K562 (cell line): Measurements from ENCODE around the gene PLXNB1. TPM values are rescaled to one million over a fixed set of nuclear protein-coding genes. Genes with fewer than 3 reads are reported as not detected.

Experiments
- ASH1L ChIP-seq: fragments of 450-650 bp; IDR thresholded peaks from 2 replicates; pipeline ENCODE4 v1.6.1; 2018; ENCODE audit warnings: borderline replicate concordance, mild to moderate bottlenecking, low read depth; ENCODE audit not compliant: partially characterized antibody
- CEBPZ ChIP-seq: fragments of 150-350 bp; IDR thresholded peaks from 2 replicates; pipeline ENCODE4 v1.6.1; 2014; ENCODE audit warnings: low read depth, mild to moderate bottlenecking, low read length, borderline replicate concordance
- KLF1 ChIP-seq: fragments of 450-650 bp; IDR thresholded peaks from 2 replicates; pipeline ENCODE4 v1.6.1; 2016; ENCODE audit warnings: missing genetic modification characterization, missing compliant biosample characterization
- NFATC3 ChIP-seq: fragments of 450-650 bp; IDR thresholded peaks from 2 replicates; pipeline ENCODE4 v1.6.1; 2017; ENCODE audit warnings: mild to moderate bottlenecking
- ZNF263 ChIP-seq: sonication (generic); formaldehyde crosslinking; IDR thresholded peaks from 2 replicates; pipeline ENCODE4 v1.8.0; 2022; ENCODE audit warnings: mild to moderate bottlenecking, missing genetic modification reagents, borderline replicate concordance
- ZNF280A ChIP-seq: fragments of 450-650 bp; IDR thresholded peaks from 2 replicates; pipeline ENCODE4 v1.6.1; 2018; ENCODE audit warnings: mild to moderate bottlenecking, low read depth; ENCODE audit not compliant: partially characterized antibody
- ZNF764 ChIP-seq: fragments of 250-450 bp; sonication (Bioruptor Pico); IDR thresholded peaks from 2 replicates; pipeline ENCODE4 v1.4.0; 2020; ENCODE audit warnings: low read depth, mild to moderate bottlenecking, moderate library complexity
- polyA plus RNA-seq, 8 experiments: library from polyadenylated mRNA; depleted of rRNA in 4 of 8; stranded (reverse) in 5 of 8; unstranded in 3 of 8; fragments of >200 nt; fragmentation: Nextera tagmentation in 2 of 8; fragmentation: Illumina TruSeq in 1 of 8; extraction: Ambion mirVana in 2 of 8; extraction: Trizol in 1 of 8; gene quantifications; 2 replicates each; pipeline versions ENCODE4 v1.2.1 to v1.2.3, GENCODE V29; 2011 to 2014; ENCODE audit warnings: inconsistent platforms in 1 of 8, missing spikeins in 1 of 8
- total RNA-seq, 7 experiments: library from RNA; depleted of rRNA in 6 of 7; stranded (reverse); fragments of >200 nt in 6 of 7; fragmentation: Illumina TruSeq in 2 of 7; extraction: Trizol in 2 of 7; gene quantifications; 2 replicates each; pipeline versions ENCODE4 v1.2.1 to v1.2.3, GENCODE V29; 2011 to 2021; ENCODE audit warnings: low replicate concordance in 1 of 7

Gene PLXNB1
- total and polyA plus RNA-seq, 9 of the 15 experiments (the other 6 are each of a cell fraction or from before 2014, with no cell fraction given) = 0.17 to 17.4 (median 6.0) TPM

- TF ChIP-seq KLF1 (tag) (no peak), ZNF280A (no peak), ASH1L (no peak), ZNF263 (no peak), CEBPZ (no peak), NFATC3 (no peak), ZNF764 (CRISPR knock-in tag) (no peak)
Measured at GRCh38 chr3:48467473-48468267, 37.8 kb upstream of the PLXNB1 start (continued).
